ENCODE results near the gene GLYATL2.
A peak's percentile ranks its signal among the peaks of the same experiment; 100 is the strongest.

The GLYATL2 gene

DNA sequence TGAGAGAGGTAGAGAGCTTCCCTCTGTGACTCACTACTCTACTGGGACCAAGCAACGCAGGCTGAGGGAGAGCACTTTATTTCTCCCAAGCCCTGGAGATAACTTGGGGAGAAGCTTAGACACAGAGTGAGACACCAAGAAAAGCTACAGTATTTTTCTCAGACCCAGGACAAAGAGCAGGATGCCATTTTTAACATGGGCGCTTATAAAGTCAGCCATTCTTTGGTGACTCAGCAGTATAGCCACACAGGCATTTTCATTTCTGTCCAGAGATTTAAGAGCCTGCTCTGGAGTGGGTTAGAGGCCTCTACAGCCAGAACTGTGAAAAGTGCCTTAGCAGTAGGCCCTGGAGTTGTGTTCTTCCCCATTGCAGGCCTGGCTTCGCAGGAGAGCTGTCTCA lies 57.8 kb downstream of the GLYATL2 start:
- no peak overlapping the region for H3K4me3 ChIP-seq (ENCODE audit: control insufficient read depth, low read depth, low read length)
- peak; percentile 15 for DNase-seq (ENCODE audit: low read depth)
- TF ChIP-seq, protein P1, sequence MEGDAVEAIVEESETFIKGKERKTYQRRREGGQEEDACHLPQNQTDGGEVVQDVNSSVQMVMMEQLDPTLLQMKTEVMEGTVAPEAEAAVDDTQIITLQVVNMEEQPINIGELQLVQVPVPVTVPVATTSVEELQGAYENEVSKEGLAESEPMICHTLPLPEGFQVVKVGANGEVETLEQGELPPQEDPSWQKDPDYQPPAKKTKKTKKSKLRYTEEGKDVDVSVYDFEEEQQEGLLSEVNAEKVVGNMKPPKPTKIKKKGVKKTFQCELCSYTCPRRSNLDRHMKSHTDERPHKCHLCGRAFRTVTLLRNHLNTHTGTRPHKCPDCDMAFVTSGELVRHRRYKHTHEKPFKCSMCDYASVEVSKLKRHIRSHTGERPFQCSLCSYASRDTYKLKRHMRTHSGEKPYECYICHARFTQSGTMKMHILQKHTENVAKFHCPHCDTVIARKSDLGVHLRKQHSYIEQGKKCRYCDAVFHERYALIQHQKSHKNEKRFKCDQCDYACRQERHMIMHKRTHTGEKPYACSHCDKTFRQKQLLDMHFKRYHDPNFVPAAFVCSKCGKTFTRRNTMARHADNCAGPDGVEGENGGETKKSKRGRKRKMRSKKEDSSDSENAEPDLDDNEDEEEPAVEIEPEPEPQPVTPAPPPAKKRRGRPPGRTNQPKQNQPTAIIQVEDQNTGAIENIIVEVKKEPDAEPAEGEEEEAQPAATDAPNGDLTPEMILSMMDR (conservative IDR thresholded peaks at IDR 0.05; ENCODE audit: control insufficient read depth, insufficient read depth, low read depth, low read length) = no peak

DNA sequence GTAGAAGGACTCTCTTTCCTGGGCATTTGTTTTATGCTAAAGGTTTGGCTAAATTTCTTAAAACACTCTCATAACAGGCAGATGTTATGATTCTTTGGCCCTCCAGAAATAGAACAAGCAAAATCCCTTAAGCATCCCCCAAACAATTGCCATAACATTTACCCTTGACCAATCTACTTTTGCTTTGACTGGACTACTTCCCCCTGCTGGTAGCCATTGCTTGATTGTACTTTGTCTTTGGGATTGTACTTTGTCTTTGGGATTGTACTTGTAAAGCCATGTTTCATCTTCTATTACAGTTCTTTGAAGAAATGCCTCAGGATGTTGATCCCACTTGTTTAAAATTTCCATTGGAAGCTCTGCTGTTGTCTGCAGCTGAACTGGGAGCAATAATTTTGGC lies 59.5 kb downstream of the GLYATL2 start:
- TF ChIP-seq, protein P1 (conservative IDR thresholded peaks at IDR 0.05; ENCODE audit: control insufficient read depth, insufficient read depth, low read depth, low read length) = peak; percentile 28
- DNase-seq (ENCODE audit: low read depth) = no peak

More for the DNA sequence above, 59.5 kb downstream of the GLYATL2 start:
- no peak overlapping the region for H3K4me3 ChIP-seq (ENCODE audit: control insufficient read depth, low read depth, low read length)

Data from fibroblast of mammary gland (primary cell).